VCaP (cell line): ENCODE data around the gene FKBP5.

Source experiments
- H3K27ac ChIP-seq: fragments of 450-650 bp; 2 replicates; pipeline ENCODE4 v1.5.1; 2017
- CTCF ChIP-seq: fragments of 450-650 bp; conservative IDR thresholded peaks from 2 replicates; pipeline ENCODE4 v1.5.1; 2017; ENCODE audit warnings: mild to moderate bottlenecking, moderate library complexity

Gene FKBP5

GRCh38 chr6:35713006-35713767 lies 24.5 kb upstream of the FKBP5 start:
- no peak for TF ChIP-seq CTCF
- H3K27ac ChIP-seq: no peak overlapping the region

GRCh38 chr6:35711731-35712130 lies 23.0 kb upstream of the FKBP5 start:
- TF ChIP-seq CTCF: no peak
- H3K27ac ChIP-seq: no peak overlapping the region

- no peak for TF ChIP-seq CTCF
- no peak overlapping the region for H3K27ac ChIP-seq
Measured at GRCh38 chr6:35710241-35710847, 21.6 kb upstream of the FKBP5 start.

- H3K27ac ChIP-seq: no peak overlapping the region
- no peak for TF ChIP-seq CTCF
Measured at GRCh38 chr6:35708585-35708984, 19.9 kb upstream of the FKBP5 start.

- H3K27ac ChIP-seq: no peak overlapping the region
- no peak for TF ChIP-seq CTCF
Measured at GRCh38 chr6:35707714-35708407, 19.1 kb upstream of the FKBP5 start.

GRCh38 chr6:35706468-35706867 lies 17.8 kb upstream of the FKBP5 start:
- no peak for TF ChIP-seq CTCF
- H3K27ac ChIP-seq: no peak overlapping the region

- no peak overlapping the region for H3K27ac ChIP-seq
- TF ChIP-seq CTCF: no peak
Measured at GRCh38 chr6:35703554-35703953, 14.8 kb upstream of the FKBP5 start.
